Breast epithelium (tissue), 3 donors: ENCODE data around the gene ASS1.

Experiments
- POLR2A ChIP-seq: fragments of 450-650 bp; IDR thresholded peaks from one replicate; pipeline ENCODE4 v1.6.1; 2016; ENCODE audit warnings: antibody characterized with exemption, mild to moderate bottlenecking, moderate library complexity
- TF ChIP-seq, protein P1 (sequence below), 3 donors: fragments of 450-650 bp; IDR thresholded peaks; one replicate each; pipeline ENCODE4 v1.5.1; 2016 to 2017; ENCODE audit warnings: antibody characterized with exemption in 3 of 3, mild to moderate bottlenecking in 3 of 3, moderate library complexity in 3 of 3

DNA sequence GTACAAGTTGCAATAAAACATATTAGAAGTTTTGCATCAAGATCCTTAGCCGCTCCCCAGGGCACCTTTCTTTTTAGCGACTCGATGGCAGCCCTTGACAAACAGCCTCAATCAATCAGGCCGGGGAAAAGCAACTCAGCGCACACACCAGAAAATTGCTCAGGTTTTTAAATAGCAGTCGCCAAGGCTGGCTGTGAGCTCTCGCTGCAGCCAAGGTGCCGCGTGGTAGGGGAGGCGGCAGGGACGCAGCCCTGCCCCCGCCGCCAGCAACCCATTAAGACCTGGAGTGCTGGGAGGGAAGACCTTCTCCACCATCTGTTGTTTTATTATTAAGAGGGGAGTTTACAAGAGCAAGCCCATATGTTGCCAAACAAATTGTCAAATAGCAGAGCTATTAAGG, 22.6 kb downstream of the ASS1 start:
- TF ChIP-seq, protein P1, sequence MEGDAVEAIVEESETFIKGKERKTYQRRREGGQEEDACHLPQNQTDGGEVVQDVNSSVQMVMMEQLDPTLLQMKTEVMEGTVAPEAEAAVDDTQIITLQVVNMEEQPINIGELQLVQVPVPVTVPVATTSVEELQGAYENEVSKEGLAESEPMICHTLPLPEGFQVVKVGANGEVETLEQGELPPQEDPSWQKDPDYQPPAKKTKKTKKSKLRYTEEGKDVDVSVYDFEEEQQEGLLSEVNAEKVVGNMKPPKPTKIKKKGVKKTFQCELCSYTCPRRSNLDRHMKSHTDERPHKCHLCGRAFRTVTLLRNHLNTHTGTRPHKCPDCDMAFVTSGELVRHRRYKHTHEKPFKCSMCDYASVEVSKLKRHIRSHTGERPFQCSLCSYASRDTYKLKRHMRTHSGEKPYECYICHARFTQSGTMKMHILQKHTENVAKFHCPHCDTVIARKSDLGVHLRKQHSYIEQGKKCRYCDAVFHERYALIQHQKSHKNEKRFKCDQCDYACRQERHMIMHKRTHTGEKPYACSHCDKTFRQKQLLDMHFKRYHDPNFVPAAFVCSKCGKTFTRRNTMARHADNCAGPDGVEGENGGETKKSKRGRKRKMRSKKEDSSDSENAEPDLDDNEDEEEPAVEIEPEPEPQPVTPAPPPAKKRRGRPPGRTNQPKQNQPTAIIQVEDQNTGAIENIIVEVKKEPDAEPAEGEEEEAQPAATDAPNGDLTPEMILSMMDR (IDR thresholded peaks at IDR 0.05): no peak
- TF ChIP-seq POLR2A: no peak
